MM.1S (cell line): ENCODE measurements around the gene MORC3.

ENCODE experiments used
- CTCF ChIP-seq: fragments of 300-600 bp; sonication (generic); IDR thresholded peaks from 2 replicates; pipeline ENCODE4 v1.5.1; 2016; ENCODE audit warnings: antibody characterized with exemption, low read length, mixed read lengths
- EZH2 ChIP-seq: fragments of 300-600 bp; sonication (generic); optimal IDR thresholded peaks from 2 replicates; pipeline ENCODE3; 2017; ENCODE audit warnings: low read depth, mild to moderate bottlenecking, antibody characterized with exemption, low read length, mixed read lengths

- TF ChIP-seq EZH2 (no peak), CTCF (no peak)
These were observed 99.2 kb downstream of the MORC3 start for GRCh38 chr21:36419241-36419640.
